ENCODE results near the gene HES3.
"Not testable (repeated sequence)": the region's sequence is repeated elsewhere in the genome, so short reads cannot be mapped to it uniquely, and the experiment has no call there.

HES3 gene

DNA sequence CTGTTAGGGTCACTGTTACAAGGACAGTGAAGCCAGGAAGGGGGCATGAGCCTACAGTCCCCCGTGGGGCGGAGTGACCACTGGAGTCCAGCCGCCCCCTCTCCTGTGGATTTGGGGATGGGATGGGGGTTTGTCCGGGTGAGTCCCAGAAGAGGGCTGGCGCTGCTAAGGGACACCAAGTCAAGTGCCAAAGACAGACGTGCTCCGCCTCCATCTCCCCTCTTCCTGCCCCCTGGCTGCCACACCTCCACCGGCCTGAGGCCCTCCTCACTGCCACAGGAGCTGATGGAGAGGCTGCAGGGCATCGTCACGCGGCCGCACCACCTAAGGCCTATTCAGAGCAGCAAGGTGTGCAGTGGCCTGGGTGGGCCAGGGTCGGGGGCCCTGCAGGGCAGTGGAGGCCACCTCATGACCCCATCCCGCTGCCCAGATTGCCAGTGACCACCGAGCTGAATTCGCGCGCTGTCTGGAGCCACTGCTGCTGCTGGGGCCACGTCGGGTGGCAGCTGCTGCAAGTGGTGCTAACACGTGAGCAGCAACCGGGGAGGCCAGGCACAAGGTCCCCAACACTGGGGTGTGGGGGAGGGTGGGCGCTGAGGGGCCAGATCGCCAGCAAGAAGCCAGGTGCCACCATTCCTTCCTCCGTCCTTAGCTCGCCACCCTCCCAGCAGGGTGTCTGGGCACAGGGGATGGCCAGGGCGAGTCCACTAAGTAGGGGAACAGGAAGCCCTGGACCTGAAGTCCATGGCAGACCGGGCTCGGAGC lies 33.2 kb upstream of the HES3 start:
- DNase-seq (ENCODE audit: low read depth, low spot score): no peak
- H3K9ac ChIP-seq (ENCODE audit: insufficient read length, low read depth): no peak overlapping the region
- H3K4me1 ChIP-seq (ENCODE audit: insufficient read depth, insufficient read length): peaks cover 5% of the 10 kb centered on the region
- no peak overlapping the region for H3K4me3 ChIP-seq (ENCODE audit: insufficient read length, low read depth)
- TF ChIP-seq SUZ12 (IDR thresholded peaks at IDR 0.05; ENCODE audit: extremely low read depth, insufficient read depth, insufficient read length) (no peak), ZNF274 (IDR thresholded peaks at IDR 0.05; ENCODE audit: low read depth, low read length) (no peak), YY1 (IDR thresholded peaks at IDR 0.05; ENCODE audit: insufficient read depth, insufficient read length) (no peak)
- H3K9me3 ChIP-seq (ENCODE audit: insufficient read depth, low read length): no peaks in the 10 kb centered on the region
- peaks cover 5% of the 10 kb centered on the region for H3K27me3 ChIP-seq (ENCODE audit: insufficient read depth, insufficient read length)
- H3K36me3 ChIP-seq (ENCODE audit: insufficient read depth, insufficient read length, low read length): no peaks in the 10 kb centered on the region

DNA sequence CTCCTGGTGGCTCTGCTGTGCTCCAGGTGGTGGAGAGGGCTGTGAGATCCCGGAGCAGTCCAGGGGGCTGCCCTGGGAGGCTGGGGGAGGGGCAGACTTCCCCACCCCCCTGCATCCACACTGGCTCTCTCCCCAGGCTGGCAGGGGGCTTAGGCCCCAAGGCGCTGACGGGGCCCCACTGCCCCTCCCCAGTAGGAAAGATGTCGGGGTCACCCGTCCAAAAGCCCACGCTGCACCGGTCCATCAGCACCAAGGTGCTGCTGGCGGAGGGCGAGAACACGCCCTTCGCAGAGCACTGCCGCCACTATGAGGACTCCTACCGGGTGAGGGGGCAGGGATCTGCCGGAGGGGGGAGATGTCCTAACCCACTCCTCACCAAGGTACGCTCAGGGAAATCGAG lies 32.2 kb upstream of the HES3 start:
- Histone ChIP-seq H3K4me1 (ENCODE audit: insufficient read depth, insufficient read length) (peaks cover 5% of the 10 kb centered on the region), H3K27me3 (ENCODE audit: insufficient read depth, insufficient read length) (peaks cover 5% of the 10 kb centered on the region), H3K36me3 (ENCODE audit: insufficient read depth, insufficient read length, low read length) (no peaks in the 10 kb centered on the region), H3K9ac (ENCODE audit: insufficient read length, low read depth) (no peak overlapping the region), H3K9me3 (ENCODE audit: insufficient read depth, low read length) (no peaks in the 10 kb centered on the region), H3K4me3 (ENCODE audit: insufficient read length, low read depth) (no peak overlapping the region)
- no peak for TF ChIP-seq ZNF274 (IDR thresholded peaks at IDR 0.05; ENCODE audit: low read depth, low read length)
- no peak for TF ChIP-seq YY1 (IDR thresholded peaks at IDR 0.05; ENCODE audit: insufficient read depth, insufficient read length)
- TF ChIP-seq SUZ12 (IDR thresholded peaks at IDR 0.05; ENCODE audit: extremely low read depth, insufficient read depth, insufficient read length): no peak
- no peak for DNase-seq (ENCODE audit: low read depth, low spot score)

DNA sequence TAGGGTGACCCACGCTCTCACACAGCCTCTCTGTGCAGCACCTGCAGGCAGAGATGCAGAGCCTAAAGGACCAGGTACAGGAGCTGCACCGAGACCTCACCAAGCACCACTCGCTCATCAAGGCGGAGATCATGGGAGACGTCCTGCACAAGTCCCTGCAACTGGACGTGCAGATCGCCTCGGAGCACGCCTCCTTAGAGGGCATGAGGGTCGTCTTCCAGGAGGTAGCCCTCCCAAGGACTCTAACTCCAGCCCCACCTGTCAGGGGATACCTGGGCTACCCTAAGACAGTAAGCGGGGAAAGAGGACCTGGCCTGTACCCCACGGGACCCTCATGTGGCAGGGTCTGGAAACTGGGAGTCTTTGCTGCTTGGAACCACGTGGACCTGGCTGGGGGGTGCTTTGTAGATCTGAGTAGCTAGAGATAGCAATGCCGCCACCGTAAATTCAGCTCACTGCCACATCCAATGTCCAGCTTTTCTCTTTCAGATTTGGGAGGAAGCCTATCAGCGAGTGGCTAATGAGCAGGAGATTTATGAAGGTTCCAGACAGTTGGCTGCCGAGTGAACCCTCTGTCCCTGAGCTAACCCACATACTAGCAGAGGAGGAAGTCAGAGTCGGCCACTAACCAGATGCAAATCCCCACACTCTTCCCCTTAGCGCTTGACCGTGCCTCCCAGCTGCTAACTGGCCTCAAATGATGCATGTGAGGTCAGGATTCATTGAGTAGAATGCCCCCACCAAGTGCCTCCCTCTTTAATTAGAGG lies 31.6 kb upstream of the HES3 start:
- H3K9ac ChIP-seq (ENCODE audit: insufficient read length, low read depth): no peak overlapping the region
- no peak for DNase-seq (ENCODE audit: low read depth, low spot score)
- TF ChIP-seq ZNF274 (IDR thresholded peaks at IDR 0.05; ENCODE audit: low read depth, low read length) (no peak), SUZ12 (IDR thresholded peaks at IDR 0.05; ENCODE audit: extremely low read depth, insufficient read depth, insufficient read length) (no peak)
- H3K4me3 ChIP-seq (ENCODE audit: insufficient read length, low read depth): no peak overlapping the region
- peaks cover 4% of the 10 kb centered on the region for H3K4me1 ChIP-seq (ENCODE audit: insufficient read depth, insufficient read length)
- H3K36me3 ChIP-seq (ENCODE audit: insufficient read depth, insufficient read length, low read length): no peaks in the 10 kb centered on the region
- H3K27me3 ChIP-seq (ENCODE audit: insufficient read depth, insufficient read length): peaks cover 5% of the 10 kb centered on the region
- H3K9me3 ChIP-seq (ENCODE audit: insufficient read depth, low read length): no peaks in the 10 kb centered on the region

DNA sequence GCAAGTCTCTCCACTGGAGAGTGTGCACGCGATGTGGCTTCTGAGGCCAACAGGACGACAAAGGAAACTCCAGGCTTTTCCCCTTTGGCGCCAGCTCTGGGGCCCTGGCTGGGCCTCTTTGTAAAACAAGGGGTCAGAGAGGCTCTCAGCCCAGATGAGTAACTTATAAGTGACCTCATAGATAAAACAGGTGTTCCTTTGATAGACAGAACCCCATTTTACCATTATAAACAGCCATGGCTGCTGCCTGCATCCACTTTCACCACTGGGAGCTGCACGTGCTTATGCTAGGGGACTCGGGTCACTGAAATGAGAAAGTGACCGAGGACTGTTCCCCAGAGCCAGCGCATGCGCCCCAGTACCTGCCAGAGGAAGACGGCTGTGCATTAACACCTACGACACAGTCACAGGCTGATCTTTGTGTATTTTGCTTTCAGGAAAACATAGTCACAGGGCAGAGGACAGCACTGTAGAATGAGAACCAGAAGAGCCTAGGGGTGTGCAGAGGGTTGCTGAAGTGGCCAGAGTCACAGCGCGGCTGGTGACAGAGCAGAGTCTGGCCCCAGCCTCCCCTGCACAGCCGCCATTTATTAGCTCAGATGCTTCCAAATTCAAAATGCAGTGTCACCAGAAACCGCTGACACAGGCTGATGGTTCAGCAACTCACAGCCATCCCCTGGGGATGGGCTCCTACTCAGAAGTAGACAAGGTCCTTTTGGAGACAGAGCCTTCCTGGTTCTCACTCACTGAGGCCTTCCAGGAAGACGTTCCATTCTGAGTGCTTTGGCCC lies 25.4 kb upstream of the HES3 start:
- peaks cover 13% of the 10 kb centered on the region for H3K36me3 ChIP-seq (ENCODE audit: insufficient read depth, insufficient read length, low read length)
- H3K4me1 ChIP-seq (ENCODE audit: insufficient read depth, insufficient read length): no peaks in the 10 kb centered on the region
- no peak overlapping the region for H3K9ac ChIP-seq (ENCODE audit: insufficient read length, low read depth)
- no peak overlapping the region for H3K4me3 ChIP-seq (ENCODE audit: insufficient read length, low read depth)
- no peaks in the 10 kb centered on the region for H3K9me3 ChIP-seq (ENCODE audit: insufficient read depth, low read length)
- DNase-seq (ENCODE audit: low read depth, low spot score): no peak
- TF ChIP-seq SUZ12 (IDR thresholded peaks at IDR 0.05; ENCODE audit: extremely low read depth, insufficient read depth, insufficient read length): no peak
- no peak for TF ChIP-seq YY1 (IDR thresholded peaks at IDR 0.05; ENCODE audit: insufficient read depth, insufficient read length)
- no peak for TF ChIP-seq ZNF274 (IDR thresholded peaks at IDR 0.05; ENCODE audit: low read depth, low read length)
- H3K27me3 ChIP-seq (ENCODE audit: insufficient read depth, insufficient read length): no peaks in the 10 kb centered on the region

DNA sequence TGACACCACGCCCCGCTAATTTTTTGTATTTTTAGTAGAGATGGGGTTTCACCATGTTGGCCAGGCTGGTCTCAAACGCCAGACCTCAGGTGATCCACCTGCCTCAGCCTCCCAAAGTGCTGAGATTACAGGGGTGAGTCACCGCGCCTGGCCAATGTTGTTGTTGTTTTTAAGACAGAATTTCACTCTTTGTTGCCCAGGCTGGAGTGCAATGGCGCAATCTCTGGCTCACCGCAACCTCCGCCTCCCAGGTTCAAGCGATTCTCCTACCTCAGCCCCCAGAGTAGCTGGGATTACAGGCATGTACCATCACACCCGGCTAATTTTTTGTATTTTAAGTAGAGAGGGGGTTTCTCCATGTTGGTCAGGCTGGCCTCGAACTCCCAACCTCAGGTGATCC lies 24.3 kb upstream of the HES3 start:
- H3K4me3 ChIP-seq (ENCODE audit: insufficient read length, low read depth); H3K4me1 ChIP-seq (ENCODE audit: insufficient read depth, insufficient read length); H3K27me3 ChIP-seq (ENCODE audit: insufficient read depth, insufficient read length); DNase-seq (ENCODE audit: low read depth, low spot score); H3K9me3 ChIP-seq (ENCODE audit: insufficient read depth, low read length); H3K9ac ChIP-seq (ENCODE audit: insufficient read length, low read depth): not testable (repeated sequence)
- peaks cover 23% of the 10 kb centered on the region for H3K36me3 ChIP-seq (ENCODE audit: insufficient read depth, insufficient read length, low read length)

DNA sequence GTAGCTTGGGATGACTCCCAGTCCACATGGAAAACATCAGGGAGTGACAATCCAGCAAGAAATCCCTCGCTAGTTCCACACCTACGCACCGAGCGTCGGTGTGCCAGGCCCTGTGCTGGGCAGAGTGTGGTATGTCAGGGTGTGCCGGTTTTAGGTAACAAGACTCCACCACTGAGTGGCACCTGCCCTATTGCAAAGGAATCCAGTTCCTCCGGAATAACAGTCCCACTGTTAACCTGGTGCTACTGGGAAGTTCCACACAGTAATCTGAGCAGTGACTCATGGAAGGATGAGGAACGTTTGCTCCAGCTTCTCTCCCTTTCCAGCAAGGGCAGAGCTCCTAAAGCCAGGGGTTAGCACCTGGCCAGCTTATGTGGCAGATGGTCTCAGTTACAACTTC lies 23.7 kb upstream of the HES3 start:
- DNase-seq (ENCODE audit: low read depth, low spot score): no peak
- H3K36me3 ChIP-seq (ENCODE audit: insufficient read depth, insufficient read length, low read length): peaks cover 29% of the 10 kb centered on the region
- H3K9ac ChIP-seq (ENCODE audit: insufficient read length, low read depth): no peak overlapping the region

DNA sequence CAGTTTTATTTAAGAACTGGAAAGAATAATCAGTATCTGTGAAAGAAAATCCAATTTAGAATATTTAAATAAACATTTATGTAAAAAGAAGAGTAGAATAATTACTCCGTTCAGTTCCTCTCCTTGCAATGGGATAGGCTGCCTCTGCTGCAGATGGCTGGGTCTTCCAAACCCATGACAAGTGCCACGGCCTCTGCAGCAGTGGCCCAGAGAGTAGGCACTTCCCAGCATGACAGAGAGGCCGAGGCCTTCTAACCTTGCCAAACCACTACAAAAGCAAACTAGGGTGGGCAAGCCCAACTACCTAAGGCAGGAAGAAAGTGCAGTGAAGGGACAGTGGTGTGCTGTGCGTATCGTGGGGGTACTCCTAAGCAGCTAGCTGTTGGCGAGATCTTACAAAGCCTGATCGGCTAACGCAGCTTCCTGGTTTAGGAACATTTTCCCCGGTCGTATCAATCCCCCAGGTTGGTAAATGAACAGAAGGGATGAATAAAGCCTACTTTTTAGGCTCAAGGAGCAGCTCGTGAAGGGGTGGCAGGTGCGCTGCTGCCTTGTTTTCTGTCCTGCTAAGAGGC lies 22.7 kb upstream of the HES3 start:
- peaks cover 32% of the 10 kb centered on the region for H3K36me3 ChIP-seq (ENCODE audit: insufficient read depth, insufficient read length, low read length)
- TF ChIP-seq ZNF274 (IDR thresholded peaks at IDR 0.05; ENCODE audit: low read depth, low read length) (no peak), YY1 (IDR thresholded peaks at IDR 0.05; ENCODE audit: insufficient read depth, insufficient read length) (no peak), SUZ12 (IDR thresholded peaks at IDR 0.05; ENCODE audit: extremely low read depth, insufficient read depth, insufficient read length) (no peak)
- H3K4me3 ChIP-seq (ENCODE audit: insufficient read length, low read depth): no peak overlapping the region
- DNase-seq (ENCODE audit: low read depth, low spot score): no peak
- no peak overlapping the region for H3K9ac ChIP-seq (ENCODE audit: insufficient read length, low read depth)
- H3K4me1 ChIP-seq (ENCODE audit: insufficient read depth, insufficient read length): no peaks in the 10 kb centered on the region
- no peaks in the 10 kb centered on the region for H3K9me3 ChIP-seq (ENCODE audit: insufficient read depth, low read length)
- H3K27me3 ChIP-seq (ENCODE audit: insufficient read depth, insufficient read length): no peaks in the 10 kb centered on the region

More for the DNA sequence above, 23.7 kb upstream of the HES3 start:
- H3K4me1 ChIP-seq (ENCODE audit: insufficient read depth, insufficient read length): no peaks in the 10 kb centered on the region
- H3K4me3 ChIP-seq (ENCODE audit: insufficient read length, low read depth): no peak overlapping the region
- H3K9me3 ChIP-seq (ENCODE audit: insufficient read depth, low read length): no peaks in the 10 kb centered on the region
- H3K27me3 ChIP-seq (ENCODE audit: insufficient read depth, insufficient read length): no peaks in the 10 kb centered on the region
- TF ChIP-seq ZNF274 (IDR thresholded peaks at IDR 0.05; ENCODE audit: low read depth, low read length) (no peak), SUZ12 (IDR thresholded peaks at IDR 0.05; ENCODE audit: extremely low read depth, insufficient read depth, insufficient read length) (no peak), YY1 (IDR thresholded peaks at IDR 0.05; ENCODE audit: insufficient read depth, insufficient read length) (no peak)
